NCI-H526 treated with DMSO at 0.1 percent for 48 hours (cell line): ENCODE results near the gene RAB3IL1.

Source experiments
- DNase-seq: peaks from one replicate; lab custom pipeline; 2025; lab: John Stamatoyannopoulos, UW

Gene RAB3IL1

GRCh38 chr11:61952882-61953281 lies 35.5 kb upstream of the RAB3IL1 start:
- DNase-seq: no peak

GRCh38 chr11:61951484-61952135 lies 34.2 kb upstream of the RAB3IL1 start:
- DNase-seq: no peak

GRCh38 chr11:61950035-61950547 lies 32.7 kb upstream of the RAB3IL1 start, which contains the start of gene BEST1:
TSS of gene BEST1 (plus strand) at chr11:61950351. CDS start at chr11:61951807, 1,456 bp downstream.
- no peak for DNase-seq

GRCh38 chr11:61949169-61950034 lies 32.0 kb upstream of the RAB3IL1 start:
- peak; percentile 31 for DNase-seq

- no peak for DNase-seq
These were observed 31.1 kb upstream of the RAB3IL1 start for GRCh38 chr11:61948505-61948904.

- DNase-seq: peak; percentile 64
These were observed 30.3 kb upstream of the RAB3IL1 start for GRCh38 chr11:61947486-61948210.

- no peak for DNase-seq
These were observed 29.5 kb upstream of the RAB3IL1 start for GRCh38 chr11:61946894-61947293.

GRCh38 chr11:61945191-61945590 lies 27.8 kb upstream of the RAB3IL1 start:
- no peak for DNase-seq

GRCh38 chr11:61940466-61940865 lies 23.1 kb upstream of the RAB3IL1 start:
- DNase-seq: no peak

- no peak for DNase-seq
These were observed 18.5 kb upstream of the RAB3IL1 start for GRCh38 chr11:61935861-61936260.

- no peak for DNase-seq
These were observed 13.6 kb upstream of the RAB3IL1 start for GRCh38 chr11:61930933-61931332.

GRCh38 chr11:61928606-61929005 lies 11.2 kb upstream of the RAB3IL1 start:
- no peak for DNase-seq

- DNase-seq: no peak
These were observed 10.1 kb upstream of the RAB3IL1 start for GRCh38 chr11:61927501-61927900.

- no peak for DNase-seq
These were observed 8.9 kb upstream of the RAB3IL1 start for GRCh38 chr11:61926235-61926634.

- DNase-seq: no peak
These were observed 8.4 kb upstream of the RAB3IL1 start for GRCh38 chr11:61925736-61926135.

GRCh38 chr11:61924064-61924455 lies 6.7 kb upstream of the RAB3IL1 start:
- no peak for DNase-seq

GRCh38 chr11:61923166-61924063 lies 6.0 kb upstream of the RAB3IL1 start:
- DNase-seq: no peak

- DNase-seq: no peak
These were observed 5.2 kb upstream of the RAB3IL1 start for GRCh38 chr11:61922539-61922938.

GRCh38 chr11:61921446-61921845 lies 4.1 kb upstream of the RAB3IL1 start:
- DNase-seq: no peak

- no peak for DNase-seq
These were observed 2.6 kb upstream of the RAB3IL1 start for GRCh38 chr11:61919705-61920631.
